IMR-90 (cell line): ENCODE measurements around the gene ELP4. TPM values are rescaled to one million over a fixed set of nuclear protein-coding genes. Genes with fewer than 3 reads are reported as not detected.

Experiments used
- ATAC-seq: fragments of 200-7000 bp; cut with Tn5 transposase; 2 replicates; pipeline ENCODE4 v1.9.1; 2020; ENCODE audit warnings: low read depth, mild to moderate bottlenecking, moderate library complexity
- BruUV-seq: library from RNA; stranded (reverse); fragments of 400-500 nt; replicated peaks from 2 replicates; lab custom pipeline; 2021; lab: Mats Ljungman, UMichigan
- CTCF ChIA-PET: fragments of 300-600 bp; formaldehyde crosslinking; extraction: SDS; loops from one replicate; lab custom pipeline; 2021; ENCODE audit warnings: antibody characterized with exemption; lab: Yijun Ruan, JAX
- POLR2A ChIA-PET: fragments of 300-600 bp; sonication (Branson Sonifier 250); formaldehyde crosslinking; loops from one replicate; lab custom pipeline; 2022; ENCODE audit warnings: antibody characterized with exemption; ENCODE audit not compliant: unreplicated experiment; lab: Charles Lee
- DNase-seq: peaks from one replicate; pipeline ENCODE4 v3.0.0; 2013
- H2AFZ ChIP-seq: replicated peaks from 2 replicates; pipeline ENCODE3; 2013; ENCODE audit warnings: low read length, mild to moderate bottlenecking; ENCODE audit not compliant: poor library complexity
- H2AK5ac ChIP-seq: 2 replicates; pipeline ENCODE4 v1.6.1; 2013; ENCODE audit warnings: low read depth, low read length, inconsistent platforms
- H2AK9ac ChIP-seq: replicated peaks from 2 replicates; pipeline ENCODE3; 2013; ENCODE audit warnings: mild to moderate bottlenecking, low read depth, low read length, moderate library complexity; ENCODE audit not compliant: poor library complexity
- H2BK120ac ChIP-seq: 2 replicates; pipeline ENCODE4 v1.6.1; 2013; ENCODE audit warnings: low read depth, low read length, inconsistent platforms
- H2BK15ac ChIP-seq: 3 replicates; pipeline ENCODE4 v1.6.1; 2013; ENCODE audit warnings: low read depth, low read length, inconsistent platforms
- H2BK20ac ChIP-seq: 2 replicates; pipeline ENCODE4 v1.6.1; 2013; ENCODE audit warnings: low read depth, mild to moderate bottlenecking, inconsistent platforms, low read length, moderate library complexity
- H2BK5ac ChIP-seq: 2 replicates; pipeline ENCODE4 v1.6.1; 2013; ENCODE audit warnings: mild to moderate bottlenecking, low read depth, low read length, inconsistent platforms; ENCODE audit not compliant: poor library complexity, severe bottlenecking
- H3K14ac ChIP-seq: replicated peaks from 2 replicates; pipeline ENCODE4 v1.6.1; 2013; ENCODE audit warnings: low read depth, low read length, inconsistent platforms
- H3K18ac ChIP-seq: 2 replicates; pipeline ENCODE4 v1.6.1; 2013; ENCODE audit warnings: low read depth, low read length, control low read depth
- H3K23ac ChIP-seq: 2 replicates; pipeline ENCODE4 v1.6.1; 2013; ENCODE audit warnings: low read depth, low read length, inconsistent platforms
- H3K27ac ChIP-seq: 2 replicates; pipeline ENCODE4 v1.5.1; 2013; ENCODE audit warnings: mild to moderate bottlenecking, control low read depth, low read length; ENCODE audit not compliant: insufficient read depth
- H3K27me3 ChIP-seq: 2 replicates; pipeline ENCODE4 v1.6.1; 2013; ENCODE audit warnings: low read length; ENCODE audit not compliant: control insufficient read depth, insufficient read depth
- H3K36me3 ChIP-seq: 2 replicates; pipeline ENCODE4 v1.6.1; 2013; ENCODE audit warnings: low read length, mixed read lengths; ENCODE audit not compliant: control insufficient read depth, insufficient read depth
- H3K4ac ChIP-seq: 2 replicates; pipeline ENCODE4 v1.6.1; 2013; ENCODE audit warnings: low read depth, low read length, inconsistent platforms
- H3K4me1 ChIP-seq: 2 replicates; pipeline ENCODE4 v1.6.1; 2013; ENCODE audit warnings: low read length, mixed read lengths; ENCODE audit not compliant: control insufficient read depth, insufficient read depth
- H3K4me2 ChIP-seq: 2 replicates; pipeline ENCODE4 v1.6.1; 2013; ENCODE audit warnings: low read depth, mild to moderate bottlenecking, control low read depth, low read length, moderate library complexity
- H3K4me3 ChIP-seq: 2 replicates; pipeline ENCODE4 v1.5.1; 2013; ENCODE audit warnings: low read depth, mild to moderate bottlenecking, control low read depth, low read length, moderate library complexity; ENCODE audit not compliant: insufficient read depth
- H3K56ac ChIP-seq: 2 replicates; pipeline ENCODE4 v1.6.1; 2013; ENCODE audit warnings: low read length, inconsistent platforms; ENCODE audit not compliant: insufficient read depth; ENCODE audit errors: extremely low read depth
- H3K79me1 ChIP-seq, 2 experiments: 2 replicates each; pipeline ENCODE4 v1.6.1; 2013; ENCODE audit warnings: low read length in 2 of 2, inconsistent platforms in 1 of 2, low read depth in 1 of 2
- H3K9ac ChIP-seq: 2 replicates; pipeline ENCODE4 v1.6.1; 2013; ENCODE audit warnings: low read depth, low read length, control low read depth
- H3K9me1 ChIP-seq: 2 replicates; pipeline ENCODE4 v1.6.1; 2013; ENCODE audit warnings: low read length, inconsistent platforms; ENCODE audit not compliant: insufficient read depth
- H3K9me3 ChIP-seq: 2 replicates; pipeline ENCODE4 v1.6.1; 2013; ENCODE audit warnings: low read length; ENCODE audit not compliant: control insufficient read depth, insufficient read depth
- H4K20me1 ChIP-seq: 2 replicates; pipeline ENCODE4 v1.6.1; 2013; ENCODE audit warnings: low read length, inconsistent platforms; ENCODE audit not compliant: insufficient read depth
- H4K5ac ChIP-seq: 2 replicates; pipeline ENCODE4 v1.6.1; 2013; ENCODE audit warnings: mild to moderate bottlenecking, low read depth, low read length, control low read depth
- H4K8ac ChIP-seq, 2 experiments: 2 replicates each; pipeline ENCODE4 v1.6.1; 2013; ENCODE audit warnings: low read depth in 2 of 2, low read length in 2 of 2, control low read depth in 1 of 2, inconsistent platforms in 1 of 2
- H4K91ac ChIP-seq: 2 replicates; pipeline ENCODE4 v1.6.1; 2013; ENCODE audit warnings: low read depth, low read length, inconsistent platforms; ENCODE audit not compliant: insufficient read depth
- MXI1 ChIP-seq: IDR thresholded peaks from 2 replicates; pipeline ENCODE4 v1.6.1; 2012; ENCODE audit warnings: low read depth, mild to moderate bottlenecking, low read length, moderate library complexity, borderline replicate concordance
- RFX5 ChIP-seq: IDR thresholded peaks from 2 replicates; pipeline ENCODE4 v1.8.0; 2012; ENCODE audit warnings: low read depth, mild to moderate bottlenecking, low read length, moderate library complexity
- WGBS, 2 experiments: methylation state at CpG; one replicate each; pipeline versions ENCODE4 v1.1.5 to v1.1.7; 2013; ENCODE audit warnings: missing lambda C conversion rate in 2 of 2; ENCODE audit not compliant: insufficient read length in 1 of 2; ENCODE audit errors: extremely low coverage in 2 of 2; 5-methylcytosine and 5-hydroxymethylcytosine counted together
- dilution Hi-C: fragments of 300-500 bp; cut with HindIII; formaldehyde crosslinking; loops from one replicate; pipeline ENCODE4 v1.14.3; 2018; ENCODE audit warnings: low sequenced_read_pairs; ENCODE audit not compliant: unreplicated experiment
- in situ Hi-C: fragments of 300-500 bp; cut with MboI; formaldehyde crosslinking; loops from 3 replicates; pipeline ENCODE4 v1.14.3; 2019; ENCODE audit warnings: low sequenced_read_pairs, inconsistent platforms, mixed read lengths
- intact Hi-C: fragments of 100-400 bp; cut with micrococcal nuclease; formaldehyde crosslinking; loops from 2 replicates; pipeline ENCODE4 v1.10.0; 2022
- polyA plus RNA-seq, 3 experiments: library from polyadenylated mRNA; depleted of rRNA; stranded (reverse); fragments of >200 nt; gene quantifications; 2 replicates each; pipeline ENCODE4 v1.2.3, GENCODE V29; 2012; ENCODE audit warnings: low replicate concordance in 1 of 3
- total RNA-seq: library from RNA; depleted of rRNA; stranded (reverse); fragments of >200 nt; gene quantifications from 2 replicates; pipeline ENCODE4 v1.2.3, GENCODE V29; 2012

Gene ELP4
- total and polyA plus RNA-seq, 2 of the 4 experiments (the other 2 are of a cell fraction), result 8.4 to 20.4 TPM

DNA sequence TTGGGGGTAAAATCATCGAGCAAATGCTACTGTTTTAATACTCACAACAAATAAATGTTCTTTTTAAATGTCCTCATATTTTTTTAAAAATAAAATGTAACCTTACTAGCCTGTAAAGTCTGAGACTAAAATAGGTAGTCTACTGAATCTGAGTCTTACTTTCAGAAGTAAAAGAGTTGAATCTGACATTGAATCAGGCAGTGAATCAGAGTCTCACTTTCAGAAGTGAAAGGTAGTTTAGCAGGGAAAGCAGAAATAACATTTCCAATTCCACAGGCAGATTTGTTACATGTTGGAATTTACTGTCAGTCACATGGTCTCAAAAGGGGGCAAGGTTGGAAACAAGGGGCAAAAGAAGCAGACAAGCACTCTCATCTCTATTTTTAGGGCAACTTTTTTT is 143.0 kb downstream of the ELP4 start:
- no peak overlapping the region for H2AFZ ChIP-seq
- H3K9ac ChIP-seq, result no peak overlapping the region
- no peak overlapping the region for H3K27ac ChIP-seq
- TF ChIP-seq RFX5 (no peak), MXI1 (no peak)
- H2BK15ac ChIP-seq, result no peak overlapping the region
- no peak overlapping the region for H4K5ac ChIP-seq
- no peaks in the 10 kb centered on the region for H4K20me1 ChIP-seq
- 0 out of 2 replicates have a peak, but pooled peaks cover 2% of the 10 kb centered on the region for H3K9me1 ChIP-seq
- no peak overlapping the region for H3K18ac ChIP-seq
- dilution Hi-C loops (no loop called here), in situ Hi-C loops (no loop called here), intact Hi-C loops (no loop called here)
- H2AK5ac ChIP-seq, result no peak overlapping the region
- DNase-seq (no peak), ATAC-seq (no peak)
- H3K4me2 ChIP-seq, result no peak overlapping the region
- CTCF ChIA-PET, result no interaction called here
- H3K56ac ChIP-seq, result no peak overlapping the region
- no peak overlapping the region for H3K14ac ChIP-seq
- no peak overlapping the region for H3K4ac ChIP-seq
- H3K4me1 ChIP-seq, result peaks cover 4% of the 10 kb centered on the region; the same call in 1 of the 2 replicates
- H4K91ac ChIP-seq, result no peak overlapping the region
- POLR2A ChIA-PET, result interaction anchor here (0.6 kb wide), 1 partner anchor 450 kb away, joined by 4 read pairs; no protein-coding TSS in a partner anchor
- WGBS, 2 experiments, result no CpG with 5 or more reads among the region's 1 CpG
- no peak overlapping the region for H2BK120ac ChIP-seq
- H3K36me3 ChIP-seq, result no peaks in the 10 kb centered on the region
- no peak overlapping the region for H2BK5ac ChIP-seq
- H4K8ac ChIP-seq, result no peak overlapping the region
- no peaks in the 10 kb centered on the region for H3K9me3 ChIP-seq
- H2BK20ac ChIP-seq, result no peak overlapping the region
- H3K4me3 ChIP-seq, result no peak overlapping the region
- no peak overlapping the region for H3K23ac ChIP-seq
- H3K27me3 ChIP-seq, result no peaks in the 10 kb centered on the region
- BruUV-seq, result no TSS peak
- no peaks in the 10 kb centered on the region for H3K79me1 ChIP-seq
- H2AK9ac ChIP-seq, result no peak overlapping the region
